Renal pelvis (tissue), 4 donors: ENCODE measurements around the gene KDM5B. TPM values are rescaled to one million over a fixed set of nuclear protein-coding genes. Genes with fewer than 3 reads are reported as not detected.
"Not testable (repeated sequence)": the region's sequence is repeated elsewhere in the genome, so short reads cannot be mapped to it uniquely, and the experiment has no call there.

Source experiments
- DNase-seq: peaks from one replicate; pipeline ENCODE4 v3.0.0-alpha.2; 2013
- polyA plus RNA-seq, 3 donors: library from polyadenylated mRNA; unstranded; fragments of 120-200 nt; gene quantifications; one replicate each; pipeline ENCODE4 v1.2.1, GENCODE V29; 2013; ENCODE audit not compliant: insufficient read length in 3 of 3

The KDM5B gene
- polyA plus RNA-seq, 3 donors: 90.6 to 107 (median 97.8) TPM

DNA sequence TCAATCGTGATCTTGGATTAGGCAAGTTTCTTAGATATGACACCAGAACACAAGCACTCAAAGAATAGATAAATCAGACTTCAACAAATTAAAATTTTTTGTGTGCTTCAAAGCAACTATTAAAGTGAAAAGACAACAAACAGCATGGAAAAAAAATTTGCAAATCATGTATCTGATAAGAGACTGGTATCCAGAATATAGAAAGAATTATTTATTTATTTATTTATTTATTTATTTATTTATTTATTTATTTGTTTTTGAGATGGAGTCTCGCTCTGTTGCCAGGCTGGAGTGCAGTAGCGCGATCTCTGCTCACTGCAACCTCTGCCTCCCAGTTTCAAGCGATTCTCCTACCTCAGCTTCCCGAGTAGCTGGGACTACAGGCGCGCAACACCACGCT, 21.0 kb upstream of the KDM5B start:
- DNase-seq: not testable (repeated sequence)

DNA sequence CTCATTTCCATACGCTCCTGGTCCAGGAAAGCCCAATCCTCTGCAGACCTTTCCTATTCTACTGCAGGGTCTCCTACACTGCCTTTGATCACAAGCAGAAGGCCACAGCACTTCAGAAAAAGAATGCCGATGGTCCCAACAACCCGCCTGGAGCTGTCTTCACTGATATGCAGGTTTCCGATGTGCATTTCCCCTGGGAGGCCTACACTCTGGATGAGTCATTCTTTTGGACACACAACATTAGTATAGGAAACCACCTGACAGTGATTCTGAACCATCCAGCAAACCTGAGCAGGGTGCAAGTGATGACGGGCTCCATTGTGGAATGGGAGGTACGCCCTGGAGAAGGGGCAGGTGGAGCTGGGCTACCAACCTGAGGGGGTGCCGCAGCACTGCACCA, 17.5 kb upstream of the KDM5B start:
- no peak for DNase-seq

DNA sequence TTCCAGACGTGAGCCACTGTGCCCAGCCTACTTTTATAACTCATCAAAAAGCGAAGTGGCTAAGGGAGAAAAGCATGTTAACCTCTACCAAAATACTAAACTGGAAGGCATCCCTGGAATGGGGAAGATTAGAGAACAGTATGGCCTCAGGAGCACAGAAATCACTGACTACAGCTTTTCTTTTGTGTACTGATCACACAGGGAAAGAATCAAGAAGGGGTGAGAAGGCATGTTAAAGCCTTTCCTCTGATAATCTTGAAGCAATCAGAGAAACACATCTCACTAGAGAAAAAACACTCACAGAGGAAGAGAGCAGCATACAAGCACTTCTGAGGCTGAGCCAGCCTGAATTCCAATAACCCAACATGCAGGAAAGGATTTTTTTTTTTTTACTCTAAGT, 13.2 kb upstream of the KDM5B start:
- no peak for DNase-seq

DNA sequence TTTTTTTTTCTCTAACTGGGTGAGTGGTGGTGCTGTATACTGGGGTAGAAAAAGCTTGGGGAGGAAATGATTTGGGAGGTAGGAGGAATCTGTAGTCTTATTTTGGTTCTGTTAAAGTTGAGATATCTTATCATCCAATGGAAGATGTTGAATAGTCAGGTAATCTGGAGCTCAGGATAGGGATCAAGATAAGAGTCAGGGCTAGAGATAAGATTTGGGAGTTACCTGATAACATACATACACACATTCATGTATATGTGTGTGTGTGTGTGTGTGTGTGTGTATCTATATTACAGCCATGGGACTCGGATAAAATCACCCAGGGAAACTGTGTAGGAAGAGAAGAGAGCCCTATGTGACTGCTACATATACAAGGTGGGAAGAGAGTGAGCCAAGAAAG, 10.6 kb upstream of the KDM5B start:
- DNase-seq: no peak

DNA sequence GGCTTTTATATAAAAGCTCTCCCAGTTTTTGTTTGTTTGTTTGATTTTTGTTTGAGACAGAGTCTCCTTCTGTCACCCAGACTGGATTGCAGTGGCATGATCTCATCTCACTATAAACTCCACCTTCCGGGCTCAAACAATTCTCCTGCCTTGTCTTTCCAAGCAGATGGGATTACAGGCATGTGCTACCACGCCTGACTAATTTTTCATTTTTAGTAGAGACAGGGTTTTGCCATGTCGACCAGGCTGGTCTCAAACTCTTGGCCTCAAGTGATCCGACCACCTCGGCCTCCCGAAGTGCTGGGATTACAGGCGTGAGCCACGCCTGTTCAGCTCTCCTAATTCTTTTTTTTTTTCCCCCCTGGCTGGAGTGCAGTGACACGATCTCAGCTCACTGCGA, 6.9 kb upstream of the KDM5B start:
- no peak for DNase-seq

DNA sequence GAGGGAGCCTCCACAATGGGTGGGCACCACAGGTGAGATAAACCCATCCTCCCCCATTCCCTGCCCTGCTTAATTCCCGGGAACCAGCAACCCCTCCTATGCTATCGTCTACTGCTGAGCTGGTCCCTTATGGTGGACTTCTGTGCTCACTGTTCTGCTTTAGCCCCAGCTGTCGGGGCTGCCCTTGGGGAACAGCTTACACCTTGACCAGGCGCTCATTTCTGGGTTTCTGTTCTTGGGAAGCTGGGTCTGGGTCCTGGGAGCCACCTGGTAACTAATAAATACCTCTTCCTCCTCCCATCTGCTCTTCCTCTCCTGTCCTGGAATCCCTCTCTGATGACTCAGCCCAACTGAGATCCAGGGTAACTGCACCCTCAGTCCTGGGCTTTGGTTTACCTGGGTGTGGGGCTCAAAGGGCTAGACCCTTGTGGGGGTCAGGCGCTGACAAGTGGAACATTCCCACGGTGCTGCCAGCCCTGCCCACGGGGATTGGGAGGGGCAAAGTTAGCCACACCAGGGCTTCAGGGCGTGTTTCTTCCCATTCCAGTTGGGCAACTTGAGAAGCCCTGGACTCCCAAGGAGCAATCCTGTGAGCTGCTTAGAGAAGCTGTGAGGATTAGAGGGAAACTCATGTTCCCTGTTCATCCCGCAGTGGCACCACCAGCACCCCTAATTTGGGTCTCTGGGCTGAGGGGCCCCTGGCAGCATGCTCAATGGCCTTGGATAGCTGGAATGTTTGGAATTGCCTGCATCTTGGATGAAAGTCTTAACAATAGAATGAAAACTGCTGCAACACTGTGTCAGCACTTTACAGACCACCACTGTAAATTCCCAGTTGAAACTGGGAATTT, 4.2 kb upstream of the KDM5B start:
- no peak for DNase-seq

DNA sequence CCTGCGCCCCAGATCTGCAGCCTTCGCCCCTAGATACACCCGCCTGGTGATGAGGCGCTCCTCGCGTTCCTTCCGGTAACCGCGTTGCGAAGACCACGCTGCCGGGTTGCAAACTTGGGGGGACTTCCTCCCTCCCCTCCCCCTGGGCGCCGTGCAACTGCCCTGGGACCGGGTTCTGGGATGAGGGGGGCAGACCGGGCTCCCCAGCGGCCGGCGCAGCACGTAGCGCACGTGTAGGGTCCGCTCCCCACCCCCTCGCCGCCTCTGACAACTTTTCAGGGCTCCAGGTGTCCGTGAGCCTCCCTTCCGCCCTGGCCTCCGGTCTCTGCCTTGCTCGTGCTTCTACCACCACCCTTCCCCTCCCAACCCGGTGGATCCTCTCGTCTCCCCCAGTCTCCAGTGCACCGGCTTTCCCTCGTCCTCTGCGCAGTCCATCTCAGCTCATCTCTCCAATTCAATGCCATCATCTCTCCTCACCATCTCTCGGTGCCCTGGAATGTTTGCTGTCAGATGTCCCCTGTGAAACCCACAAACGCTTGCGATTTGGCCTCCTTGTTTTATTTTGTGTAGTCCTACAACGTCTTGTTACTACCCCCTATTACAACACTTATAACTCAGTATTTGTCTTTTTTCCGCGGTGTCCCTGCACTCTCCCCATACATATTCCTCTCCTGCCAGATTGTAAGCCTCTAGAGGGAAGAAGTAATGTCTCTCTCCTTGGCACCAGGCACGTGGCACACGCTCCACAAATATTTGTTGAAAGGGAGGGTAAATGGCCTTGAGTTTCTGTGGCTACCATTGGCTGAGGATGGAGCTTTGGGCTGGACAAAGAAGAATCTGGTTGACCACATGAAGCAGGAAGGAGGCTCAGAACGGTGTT, 3.3 kb upstream of the KDM5B start:
- peak; percentile 20 for DNase-seq

DNA sequence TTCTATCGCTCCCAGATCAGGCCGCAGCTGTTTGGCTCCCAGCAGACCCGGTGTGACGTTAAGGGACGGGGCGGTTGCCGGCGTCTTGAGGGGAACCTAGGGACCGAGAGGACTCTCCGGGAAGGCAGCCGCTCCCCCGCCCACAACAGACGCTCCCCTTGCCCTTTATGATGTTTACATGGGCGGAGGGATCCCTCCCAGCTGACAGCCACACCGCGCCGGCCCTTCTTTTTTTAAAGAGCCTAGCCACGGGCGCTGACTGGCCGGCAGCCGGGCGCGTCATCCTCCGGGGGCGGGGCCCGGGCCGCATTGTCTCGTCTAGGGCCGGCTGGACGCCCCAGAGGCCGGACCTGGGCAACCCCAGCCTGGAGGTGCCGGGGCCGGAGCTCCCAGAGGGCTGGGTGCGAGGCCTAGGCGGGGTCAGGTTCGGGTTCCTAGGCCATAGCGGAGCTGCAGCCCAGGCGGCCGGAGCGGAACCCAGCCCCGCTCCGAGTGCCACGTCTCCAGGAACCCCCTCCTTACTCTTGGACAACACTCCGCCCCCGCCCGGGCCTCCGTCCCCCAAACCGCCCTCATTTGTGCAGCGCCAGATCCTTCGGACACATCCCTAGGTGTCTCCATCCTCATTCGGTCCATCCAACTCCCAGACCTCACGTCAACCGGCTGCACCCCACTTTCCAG, 2.5 kb upstream of the KDM5B start, which contains the start of gene PCAT6:
Gene PCAT6 (plus strand): TSS at position 340 of the 681 bp plus-strand sequence.
- peak; percentile 96 for DNase-seq

DNA sequence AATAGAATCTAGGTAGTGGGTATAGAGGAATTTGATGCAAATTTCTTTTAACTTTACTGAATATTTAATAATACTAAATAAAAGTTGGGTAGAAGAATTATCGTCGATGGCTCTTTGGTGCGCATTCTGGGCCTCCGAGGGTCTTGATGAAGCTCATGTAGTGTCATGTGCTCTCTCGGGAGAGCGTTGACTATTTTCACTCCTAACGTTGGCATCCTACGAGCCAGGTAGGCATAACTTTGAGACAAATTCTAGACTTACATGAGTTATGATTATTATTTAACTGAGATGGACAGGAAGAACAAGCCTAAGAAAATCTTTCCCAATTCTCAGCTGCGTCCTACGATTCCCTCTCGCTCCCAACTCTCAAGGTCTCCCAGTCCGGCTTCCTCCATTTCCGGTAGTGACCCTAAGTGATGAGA, 2.0 kb upstream of the KDM5B start:
- DNase-seq: peak; percentile 12

DNA sequence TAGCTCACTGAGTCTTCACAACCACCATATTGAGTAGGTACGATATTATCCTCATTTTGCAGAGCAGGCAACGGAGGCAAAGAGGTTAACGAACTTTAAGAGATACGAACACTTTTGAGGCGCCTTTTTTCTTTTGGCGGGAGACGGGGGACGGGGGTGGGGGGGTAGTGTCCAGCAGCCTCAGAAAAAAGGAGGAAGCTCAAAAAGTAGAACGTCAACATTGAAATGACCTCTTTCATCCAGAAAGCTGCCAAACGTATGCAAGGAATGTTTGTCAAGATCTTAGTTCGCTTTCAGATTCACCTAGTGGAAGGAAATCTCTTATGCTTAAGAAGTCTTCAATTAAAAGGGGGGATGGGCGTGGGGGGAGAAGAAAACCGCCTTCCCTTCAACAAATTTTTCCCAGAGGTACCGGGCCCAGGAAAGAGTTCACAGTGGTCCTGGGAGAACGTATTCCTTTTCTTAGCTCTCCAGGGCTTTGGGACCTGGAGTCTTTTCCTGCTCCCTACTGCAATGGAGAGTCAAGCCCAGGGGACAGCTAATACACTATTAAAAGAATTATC, 1.5 kb upstream of the KDM5B start:
- DNase-seq: no peak

DNA sequence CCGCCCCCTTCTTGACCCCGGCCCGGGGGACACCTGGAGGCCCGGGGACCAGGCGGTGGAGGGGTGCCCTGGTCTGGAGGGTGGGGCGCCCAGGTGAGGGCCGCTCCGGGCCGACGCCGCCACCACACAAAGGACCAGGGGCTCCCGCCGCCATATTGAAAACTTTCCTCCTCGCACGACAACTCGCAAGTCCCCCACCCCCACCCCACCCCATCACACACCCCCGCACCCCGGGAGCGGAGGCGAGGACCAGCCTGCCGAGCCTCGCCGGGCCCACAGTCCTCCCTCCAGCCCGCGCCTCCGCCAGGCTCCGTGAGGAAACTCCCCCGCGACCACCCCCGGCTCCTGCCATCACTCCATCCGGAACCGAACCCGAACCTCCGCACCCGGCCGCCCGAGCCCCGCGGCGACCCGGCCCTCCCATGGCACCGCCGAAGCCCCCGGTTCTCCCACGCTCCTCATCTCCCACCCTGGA, 733 bp downstream of the KDM5B start:
- peak; percentile 53 for DNase-seq

DNA sequence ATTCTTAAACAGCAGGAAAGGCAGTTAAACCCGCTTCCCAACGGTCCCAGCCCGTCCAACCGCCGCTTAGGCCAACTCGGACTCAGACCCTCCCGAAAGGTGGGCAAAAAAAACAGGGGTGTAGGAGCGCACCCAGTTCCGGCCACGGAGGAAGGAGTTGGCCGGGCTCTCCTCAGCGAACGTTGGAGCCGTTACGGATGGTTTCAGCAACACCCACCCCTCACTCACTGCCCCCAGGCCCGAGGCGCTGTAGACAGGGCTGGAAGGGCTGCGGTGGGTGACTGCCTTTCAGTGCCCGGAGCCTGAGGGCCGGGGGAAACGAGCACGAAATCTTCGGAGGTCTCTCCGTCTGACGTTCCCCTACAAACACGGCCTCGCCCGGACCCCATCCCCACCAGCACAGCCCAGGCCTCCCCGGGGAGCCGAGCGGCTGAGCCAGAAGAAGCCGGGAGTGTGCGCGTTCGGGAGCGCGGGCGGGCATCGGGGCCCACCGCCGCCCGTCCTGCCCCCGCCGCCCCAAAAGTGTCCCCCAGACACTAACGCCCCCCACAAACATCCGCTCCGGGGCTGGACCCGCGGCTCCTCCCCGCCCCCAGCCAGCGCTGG, 1.3 kb downstream of the KDM5B start:
- peak; percentile 43 for DNase-seq

DNA sequence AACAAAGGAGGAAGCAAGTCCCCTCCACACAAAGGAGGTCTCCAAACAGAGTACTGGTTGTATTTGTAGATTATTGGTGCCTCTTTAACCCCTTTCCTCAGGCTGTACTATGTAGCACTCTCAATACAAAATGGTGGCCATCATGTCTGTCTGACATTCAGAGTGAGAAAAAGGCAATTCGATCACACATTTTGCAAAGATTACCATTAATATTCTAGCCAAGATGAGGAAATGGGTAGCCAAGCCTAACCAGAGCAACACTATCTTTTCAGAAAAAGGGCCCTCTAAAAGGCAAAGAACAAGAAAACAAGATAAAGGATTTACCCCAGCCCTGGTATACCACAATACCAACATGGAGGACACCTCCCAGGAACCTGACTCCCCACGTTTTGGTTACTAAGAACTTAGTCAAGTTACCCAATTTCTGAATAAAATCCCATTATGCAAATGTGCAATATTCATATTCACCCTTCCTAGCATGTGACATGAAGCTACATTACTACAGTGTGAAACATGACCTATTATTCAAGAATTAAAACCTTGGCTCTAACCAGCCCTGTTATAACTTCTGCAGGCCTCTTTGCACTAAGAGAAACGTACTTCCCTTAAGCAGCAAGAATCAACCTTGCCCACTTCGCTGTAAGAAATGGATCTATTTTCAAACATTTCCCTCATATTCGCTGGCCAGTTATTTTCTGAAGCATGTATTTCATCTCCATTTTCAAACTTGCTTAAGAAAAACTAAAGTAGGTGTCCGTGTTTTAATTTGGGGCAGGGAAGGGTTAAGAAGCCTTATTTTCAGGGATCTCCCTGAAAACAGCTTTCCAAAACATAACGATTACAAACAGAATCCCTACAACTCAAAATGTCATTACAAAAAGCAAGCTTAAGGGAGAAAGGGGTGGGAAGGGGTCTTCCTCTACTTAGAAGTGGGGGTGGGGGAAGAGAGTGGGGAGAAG, 2.1 kb downstream of the KDM5B start:
- no peak for DNase-seq

DNA sequence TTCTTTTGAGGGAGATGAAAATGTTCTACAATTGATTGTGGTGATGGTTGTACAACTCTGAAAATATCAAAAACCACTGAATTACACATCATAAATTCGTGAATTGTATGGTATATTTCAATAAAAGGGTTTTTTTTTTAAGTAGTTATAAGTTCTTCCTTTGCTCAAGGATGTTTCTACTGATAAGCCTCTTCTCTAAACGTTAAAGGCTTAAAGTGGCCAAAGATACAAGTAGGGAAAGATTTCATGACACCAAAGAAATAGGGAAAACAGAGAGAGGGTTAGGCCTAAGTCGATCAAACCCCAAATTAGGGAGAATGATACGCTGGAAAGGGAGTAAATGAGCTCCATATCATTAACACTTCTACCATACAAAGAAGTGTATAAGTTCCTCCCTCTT, 4.1 kb downstream of the KDM5B start:
- DNase-seq: no peak

DNA sequence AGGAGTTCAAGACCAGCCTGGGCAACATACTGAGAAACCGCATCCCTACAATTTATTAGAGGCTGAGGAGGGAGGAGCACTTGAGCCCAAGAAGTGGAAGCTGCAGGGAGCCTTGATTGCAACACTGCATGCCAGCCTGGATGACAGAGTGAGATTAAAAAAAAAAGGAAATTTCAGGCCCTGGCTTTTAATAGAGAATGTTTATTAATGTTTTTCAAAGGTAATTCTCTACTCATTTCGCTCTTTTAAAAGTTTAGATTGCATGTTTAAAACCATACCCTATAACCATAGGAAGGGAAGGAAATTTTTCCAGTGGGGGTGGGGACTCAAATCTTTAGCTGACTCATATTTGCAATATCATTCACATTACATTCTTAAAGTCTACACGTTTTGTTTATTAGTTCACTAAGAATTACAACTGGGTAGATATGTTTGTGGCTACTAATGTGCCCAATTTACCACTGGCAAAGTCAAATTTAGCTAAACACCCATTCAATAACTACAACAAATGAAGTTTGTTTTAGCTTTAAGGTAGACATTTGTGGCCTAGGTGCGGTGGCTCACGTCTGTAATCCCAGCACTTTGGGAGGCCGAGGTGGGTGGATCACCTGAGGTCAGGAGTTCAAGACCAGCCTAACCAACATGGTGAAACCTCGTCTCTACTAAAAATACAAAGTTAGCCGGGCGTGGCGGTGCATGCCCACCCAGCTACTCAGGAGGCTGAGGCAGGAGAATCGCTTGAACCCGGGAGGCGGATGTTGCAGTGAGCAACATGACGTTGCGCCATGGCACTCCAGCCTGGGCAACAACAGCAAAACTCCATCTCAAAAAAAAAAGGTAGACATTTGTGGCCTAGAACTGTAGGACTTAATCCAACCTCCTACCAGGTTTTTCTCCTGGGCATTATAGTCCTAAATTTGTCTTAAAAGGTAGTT, 5.0 kb downstream of the KDM5B start:
- DNase-seq: no peak

DNA sequence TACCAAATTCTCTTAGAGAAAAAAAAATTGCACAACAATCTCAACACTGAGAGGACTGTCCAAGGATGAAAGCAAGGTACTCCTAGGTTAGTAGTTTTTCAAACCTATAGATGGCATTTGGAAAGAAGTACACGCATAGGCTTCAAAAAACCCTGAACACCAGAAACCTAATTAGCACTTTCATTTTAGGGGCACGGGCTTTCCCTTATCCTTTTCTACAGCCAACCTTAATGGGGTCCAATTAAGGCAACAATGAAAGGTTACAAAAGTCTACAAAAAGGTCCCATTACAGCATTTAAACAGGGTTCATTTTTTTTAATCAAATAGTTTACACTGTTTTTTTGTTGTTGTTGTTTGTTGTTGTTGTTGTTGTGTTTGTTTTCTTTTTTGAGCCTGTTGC, 6.2 kb downstream of the KDM5B start:
- DNase-seq: no peak

DNA sequence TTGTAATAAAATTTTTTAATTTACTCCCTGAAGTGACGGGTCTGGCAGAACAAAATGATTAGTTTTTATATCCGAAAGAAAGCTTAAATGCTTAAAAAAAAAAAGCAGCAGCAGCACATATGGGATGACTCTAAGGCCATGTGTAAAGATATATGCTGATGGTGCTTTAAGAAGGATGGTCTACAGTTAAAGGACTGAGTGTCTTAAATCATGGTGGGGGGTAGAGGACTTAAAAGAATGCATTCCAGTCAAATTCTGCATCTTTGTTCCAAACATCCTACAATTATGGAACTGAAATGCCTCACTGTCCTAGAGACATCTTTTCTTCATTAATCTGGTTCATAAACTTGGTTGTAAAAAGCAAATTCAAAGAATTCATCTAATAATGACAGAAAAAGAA, 7.0 kb downstream of the KDM5B start:
- DNase-seq: no peak

DNA sequence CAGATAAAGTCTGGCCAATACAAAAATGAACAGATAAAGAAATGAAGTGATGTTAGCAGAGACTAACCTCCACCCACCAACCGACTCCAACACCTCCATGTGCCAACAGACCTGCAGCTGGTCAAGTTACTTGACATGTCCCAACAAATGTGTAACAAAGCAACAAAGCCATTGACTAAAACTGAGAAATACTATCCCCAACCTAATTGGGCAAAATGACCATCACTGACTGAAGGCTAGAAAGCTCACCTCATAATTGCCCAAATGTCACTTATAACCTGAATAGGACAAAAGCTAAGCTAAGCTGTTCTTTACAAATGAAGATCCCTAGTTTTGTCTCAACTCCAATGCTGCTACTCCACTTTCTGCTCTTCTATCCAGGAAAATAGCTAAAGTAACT, 7.5 kb downstream of the KDM5B start:
- no peak for DNase-seq

DNA sequence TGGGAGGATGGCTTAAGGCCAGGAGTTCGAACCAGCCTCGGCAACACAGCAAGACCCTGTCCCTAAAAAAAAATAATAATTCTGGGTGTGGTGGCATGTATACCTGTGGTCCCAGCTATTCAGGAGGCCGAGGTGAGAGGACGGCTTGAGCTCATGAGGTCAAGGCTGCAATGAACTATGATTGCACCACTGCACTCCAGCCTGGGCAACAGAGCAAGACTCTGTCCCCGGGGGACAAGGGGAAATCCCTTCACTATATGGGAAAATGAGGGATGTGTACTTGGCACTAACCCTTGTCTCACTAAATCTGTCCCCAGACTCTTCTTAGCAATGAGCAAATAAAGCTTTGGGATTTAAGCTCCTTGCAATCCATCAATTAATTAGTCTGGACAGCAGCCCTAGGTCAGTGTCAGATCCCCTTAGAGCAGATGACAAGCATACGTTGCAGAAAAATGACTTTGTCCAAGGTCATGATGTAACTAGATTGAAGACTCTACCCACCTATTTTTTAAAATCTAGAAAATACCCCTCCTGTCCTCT, 9.4 kb downstream of the KDM5B start:
- no peak for DNase-seq
